ENCODE data around the gene SMIM29.

GRCh38 chr6:34204693-34205092, 44.1 kb downstream of the SMIM29 start:
- TF ChIP-seq, protein P1, sequence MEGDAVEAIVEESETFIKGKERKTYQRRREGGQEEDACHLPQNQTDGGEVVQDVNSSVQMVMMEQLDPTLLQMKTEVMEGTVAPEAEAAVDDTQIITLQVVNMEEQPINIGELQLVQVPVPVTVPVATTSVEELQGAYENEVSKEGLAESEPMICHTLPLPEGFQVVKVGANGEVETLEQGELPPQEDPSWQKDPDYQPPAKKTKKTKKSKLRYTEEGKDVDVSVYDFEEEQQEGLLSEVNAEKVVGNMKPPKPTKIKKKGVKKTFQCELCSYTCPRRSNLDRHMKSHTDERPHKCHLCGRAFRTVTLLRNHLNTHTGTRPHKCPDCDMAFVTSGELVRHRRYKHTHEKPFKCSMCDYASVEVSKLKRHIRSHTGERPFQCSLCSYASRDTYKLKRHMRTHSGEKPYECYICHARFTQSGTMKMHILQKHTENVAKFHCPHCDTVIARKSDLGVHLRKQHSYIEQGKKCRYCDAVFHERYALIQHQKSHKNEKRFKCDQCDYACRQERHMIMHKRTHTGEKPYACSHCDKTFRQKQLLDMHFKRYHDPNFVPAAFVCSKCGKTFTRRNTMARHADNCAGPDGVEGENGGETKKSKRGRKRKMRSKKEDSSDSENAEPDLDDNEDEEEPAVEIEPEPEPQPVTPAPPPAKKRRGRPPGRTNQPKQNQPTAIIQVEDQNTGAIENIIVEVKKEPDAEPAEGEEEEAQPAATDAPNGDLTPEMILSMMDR (IDR thresholded peaks at IDR 0.05; ENCODE audit: insufficient read depth, low read length), result no peak
- TF ChIP-seq REST (IDR thresholded peaks at IDR 0.05; ENCODE audit: insufficient replicate concordance, low read depth) (no peak), POLR2AphosphoS5 (IDR thresholded peaks at IDR 0.05; ENCODE audit: low read depth) (no peak)

All from HL-60 (cell line).